IMR-90 (cell line): ENCODE data around the gene RCBTB2. TPM values are rescaled to one million over a fixed set of nuclear protein-coding genes. Genes with fewer than 3 reads are reported as not detected.

Experiments
- ATAC-seq: fragments of 200-7000 bp; cut with Tn5 transposase; 2 replicates; pipeline ENCODE4 v1.9.1; 2020; ENCODE audit warnings: low read depth, mild to moderate bottlenecking, moderate library complexity
- BruUV-seq: library from RNA; stranded (reverse); fragments of 400-500 nt; replicated peaks from 2 replicates; lab custom pipeline; 2021; lab: Mats Ljungman, UMichigan
- CTCF ChIA-PET: fragments of 300-600 bp; formaldehyde crosslinking; extraction: SDS; loops from one replicate; lab custom pipeline; 2021; ENCODE audit warnings: antibody characterized with exemption; lab: Yijun Ruan, JAX
- POLR2A ChIA-PET: fragments of 300-600 bp; sonication (Branson Sonifier 250); formaldehyde crosslinking; loops from one replicate; lab custom pipeline; 2022; ENCODE audit warnings: antibody characterized with exemption; ENCODE audit not compliant: unreplicated experiment; lab: Charles Lee
- DNase-seq: peaks from one replicate; pipeline ENCODE4 v3.0.0; 2013
- H2AFZ ChIP-seq: replicated peaks from 2 replicates; pipeline ENCODE3; 2013; ENCODE audit warnings: low read length, mild to moderate bottlenecking; ENCODE audit not compliant: poor library complexity
- H2AK5ac ChIP-seq: 2 replicates; pipeline ENCODE4 v1.6.1; 2013; ENCODE audit warnings: low read depth, low read length, inconsistent platforms
- H2AK9ac ChIP-seq: replicated peaks from 2 replicates; pipeline ENCODE3; 2013; ENCODE audit warnings: mild to moderate bottlenecking, low read depth, low read length, moderate library complexity; ENCODE audit not compliant: poor library complexity
- H2BK120ac ChIP-seq: 2 replicates; pipeline ENCODE4 v1.6.1; 2013; ENCODE audit warnings: low read depth, low read length, inconsistent platforms
- H2BK15ac ChIP-seq: 3 replicates; pipeline ENCODE4 v1.6.1; 2013; ENCODE audit warnings: low read depth, low read length, inconsistent platforms
- H2BK20ac ChIP-seq: 2 replicates; pipeline ENCODE4 v1.6.1; 2013; ENCODE audit warnings: low read depth, mild to moderate bottlenecking, inconsistent platforms, low read length, moderate library complexity
- H2BK5ac ChIP-seq: 2 replicates; pipeline ENCODE4 v1.6.1; 2013; ENCODE audit warnings: mild to moderate bottlenecking, low read depth, low read length, inconsistent platforms; ENCODE audit not compliant: poor library complexity, severe bottlenecking
- H3K14ac ChIP-seq: replicated peaks from 2 replicates; pipeline ENCODE4 v1.6.1; 2013; ENCODE audit warnings: low read depth, low read length, inconsistent platforms
- H3K18ac ChIP-seq: 2 replicates; pipeline ENCODE4 v1.6.1; 2013; ENCODE audit warnings: low read depth, low read length, control low read depth
- H3K23ac ChIP-seq: 2 replicates; pipeline ENCODE4 v1.6.1; 2013; ENCODE audit warnings: low read depth, low read length, inconsistent platforms
- H3K27ac ChIP-seq: 2 replicates; pipeline ENCODE4 v1.5.1; 2013; ENCODE audit warnings: mild to moderate bottlenecking, control low read depth, low read length; ENCODE audit not compliant: insufficient read depth
- H3K27me3 ChIP-seq: 2 replicates; pipeline ENCODE4 v1.6.1; 2013; ENCODE audit warnings: low read length; ENCODE audit not compliant: control insufficient read depth, insufficient read depth
- H3K36me3 ChIP-seq: 2 replicates; pipeline ENCODE4 v1.6.1; 2013; ENCODE audit warnings: low read length, mixed read lengths; ENCODE audit not compliant: control insufficient read depth, insufficient read depth
- H3K4ac ChIP-seq: 2 replicates; pipeline ENCODE4 v1.6.1; 2013; ENCODE audit warnings: low read depth, low read length, inconsistent platforms
- H3K4me1 ChIP-seq: 2 replicates; pipeline ENCODE4 v1.6.1; 2013; ENCODE audit warnings: low read length, mixed read lengths; ENCODE audit not compliant: control insufficient read depth, insufficient read depth
- H3K4me2 ChIP-seq: 2 replicates; pipeline ENCODE4 v1.6.1; 2013; ENCODE audit warnings: low read depth, mild to moderate bottlenecking, control low read depth, low read length, moderate library complexity
- H3K4me3 ChIP-seq: 2 replicates; pipeline ENCODE4 v1.5.1; 2013; ENCODE audit warnings: low read depth, mild to moderate bottlenecking, control low read depth, low read length, moderate library complexity; ENCODE audit not compliant: insufficient read depth
- H3K56ac ChIP-seq: 2 replicates; pipeline ENCODE4 v1.6.1; 2013; ENCODE audit warnings: low read length, inconsistent platforms; ENCODE audit not compliant: insufficient read depth; ENCODE audit errors: extremely low read depth
- H3K79me1 ChIP-seq, 2 experiments: 2 replicates each; pipeline ENCODE4 v1.6.1; 2013; ENCODE audit warnings: low read length in 2 of 2, inconsistent platforms in 1 of 2, low read depth in 1 of 2
- H3K9ac ChIP-seq: 2 replicates; pipeline ENCODE4 v1.6.1; 2013; ENCODE audit warnings: low read depth, low read length, control low read depth
- H3K9me1 ChIP-seq: 2 replicates; pipeline ENCODE4 v1.6.1; 2013; ENCODE audit warnings: low read length, inconsistent platforms; ENCODE audit not compliant: insufficient read depth
- H3K9me3 ChIP-seq: 2 replicates; pipeline ENCODE4 v1.6.1; 2013; ENCODE audit warnings: low read length; ENCODE audit not compliant: control insufficient read depth, insufficient read depth
- H4K20me1 ChIP-seq: 2 replicates; pipeline ENCODE4 v1.6.1; 2013; ENCODE audit warnings: low read length, inconsistent platforms; ENCODE audit not compliant: insufficient read depth
- H4K5ac ChIP-seq: 2 replicates; pipeline ENCODE4 v1.6.1; 2013; ENCODE audit warnings: mild to moderate bottlenecking, low read depth, low read length, control low read depth
- H4K8ac ChIP-seq, 2 experiments: 2 replicates each; pipeline ENCODE4 v1.6.1; 2013; ENCODE audit warnings: low read depth in 2 of 2, low read length in 2 of 2, control low read depth in 1 of 2, inconsistent platforms in 1 of 2
- H4K91ac ChIP-seq: 2 replicates; pipeline ENCODE4 v1.6.1; 2013; ENCODE audit warnings: low read depth, low read length, inconsistent platforms; ENCODE audit not compliant: insufficient read depth
- dilution Hi-C: fragments of 300-500 bp; cut with HindIII; formaldehyde crosslinking; loops from one replicate; pipeline ENCODE4 v1.14.3; 2018; ENCODE audit warnings: low sequenced_read_pairs; ENCODE audit not compliant: unreplicated experiment
- in situ Hi-C: fragments of 300-500 bp; cut with MboI; formaldehyde crosslinking; loops from 3 replicates; pipeline ENCODE4 v1.14.3; 2019; ENCODE audit warnings: low sequenced_read_pairs, inconsistent platforms, mixed read lengths
- intact Hi-C: fragments of 100-400 bp; cut with micrococcal nuclease; formaldehyde crosslinking; loops from 2 replicates; pipeline ENCODE4 v1.10.0; 2022
- polyA plus RNA-seq, 3 experiments: library from polyadenylated mRNA; depleted of rRNA; stranded (reverse); fragments of >200 nt; gene quantifications; 2 replicates each; pipeline ENCODE4 v1.2.3, GENCODE V29; 2012; ENCODE audit warnings: low replicate concordance in 1 of 3
- total RNA-seq: library from RNA; depleted of rRNA; stranded (reverse); fragments of >200 nt; gene quantifications from 2 replicates; pipeline ENCODE4 v1.2.3, GENCODE V29; 2012
- TF ChIP-seq, protein P1 (sequence below): fragments of 150-350 bp; IDR thresholded peaks from 2 replicates; pipeline ENCODE4 v1.6.1; 2017; ENCODE audit warnings: mild to moderate bottlenecking, antibody characterized with exemption, low read length, low read depth

Gene RCBTB2
- total and polyA plus RNA-seq, 2 of the 4 experiments (the other 2 are of a cell fraction): 4.0 to 5.2 TPM

- ChIA-PET POLR2A (no interaction called here), CTCF (no interaction called here)
- Histone ChIP-seq H3K9me1 (no peaks in the 10 kb centered on the region), H2AFZ (no peak overlapping the region), H3K4me3 (no peak overlapping the region), H4K8ac (no peak overlapping the region), H2BK5ac (no peak overlapping the region), H4K20me1 (no peaks in the 10 kb centered on the region), H2AK9ac (no peak overlapping the region), H2BK120ac (no peak overlapping the region), H3K36me3 (no peaks in the 10 kb centered on the region), H3K9ac (no peak overlapping the region), H3K27me3 (no peaks in the 10 kb centered on the region), H4K91ac (no peak overlapping the region), H3K4me2 (no peak overlapping the region), H3K4ac (no peak overlapping the region), H3K56ac (no peak overlapping the region), H3K9me3 (no peaks in the 10 kb centered on the region), H3K18ac (no peak overlapping the region), H3K27ac (no peak overlapping the region), H3K23ac (no peak overlapping the region), H4K5ac (no peak overlapping the region), H3K79me1 (no peaks in the 10 kb centered on the region), H3K4me1 (no peaks in the 10 kb centered on the region), H2BK15ac (no peak overlapping the region), H2AK5ac (no peak overlapping the region), H2BK20ac (no peak overlapping the region), H3K14ac (no peak overlapping the region)
- TF ChIP-seq, protein P1, sequence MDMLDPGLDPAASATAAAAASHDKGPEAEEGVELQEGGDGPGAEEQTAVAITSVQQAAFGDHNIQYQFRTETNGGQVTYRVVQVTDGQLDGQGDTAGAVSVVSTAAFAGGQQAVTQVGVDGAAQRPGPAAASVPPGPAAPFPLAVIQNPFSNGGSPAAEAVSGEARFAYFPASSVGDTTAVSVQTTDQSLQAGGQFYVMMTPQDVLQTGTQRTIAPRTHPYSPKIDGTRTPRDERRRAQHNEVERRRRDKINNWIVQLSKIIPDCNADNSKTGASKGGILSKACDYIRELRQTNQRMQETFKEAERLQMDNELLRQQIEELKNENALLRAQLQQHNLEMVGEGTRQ: no peak
- DNase-seq: no peak
- BruUV-seq: no TSS peak
- intact Hi-C loops: no loop called here
- in situ Hi-C loops: no loop called here
- no peak for ATAC-seq
- dilution Hi-C loops: no loop called here
Observed at GRCh38 chr13:48489666-48490065, 43.2 kb downstream of the RCBTB2 start.
